Measurements from ENCODE around the gene GOT2. TPM values are rescaled to one million over a fixed set of nuclear protein-coding genes. Genes with fewer than 3 reads are reported as not detected.

Gene GOT2
- total RNA-seq, result 33.7 and 40.9 TPM in 2 replicates

DNA sequence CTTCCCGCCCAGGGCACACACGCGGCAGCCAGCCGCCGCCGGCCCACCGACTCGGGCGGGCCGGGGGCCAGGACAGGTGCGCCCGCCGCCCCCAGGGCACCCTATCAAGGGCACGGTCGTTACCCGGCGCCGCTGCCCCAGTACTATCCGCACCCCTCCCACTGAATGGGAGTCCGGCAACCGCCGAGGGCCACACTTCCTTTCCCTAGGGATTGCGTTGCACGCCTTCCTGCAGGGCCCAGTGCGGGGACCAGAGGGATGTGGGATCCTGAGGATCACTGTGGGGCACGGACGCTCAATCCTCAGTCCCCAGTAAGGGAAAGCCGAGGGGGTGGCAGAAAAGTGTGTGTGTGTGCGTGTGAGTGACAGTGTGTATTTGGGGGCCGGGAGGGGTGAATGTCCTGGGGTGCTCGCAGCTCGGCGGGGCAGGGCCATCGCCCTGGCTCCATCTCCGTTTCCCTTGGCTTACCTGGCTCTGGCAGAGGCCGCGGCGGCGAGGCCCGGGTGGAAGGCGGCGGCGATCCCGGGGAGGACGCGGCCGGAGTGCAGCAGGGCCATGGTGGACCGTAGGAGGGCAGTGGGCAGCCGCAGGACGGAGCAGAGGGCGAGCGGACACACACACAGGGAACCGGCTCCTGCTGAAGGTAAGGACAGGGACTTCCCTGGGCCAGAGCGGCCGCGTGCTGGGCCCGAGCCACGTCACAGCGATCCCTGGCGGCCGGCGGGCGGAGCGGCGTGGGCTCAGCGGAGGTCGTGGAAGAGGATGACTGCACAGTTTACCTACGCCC, at the start of gene GOT2:
TSS of gene GOT2 (minus strand) at position 646 of the 788 bp plus-strand sequence. CDS start at position 558, 88 bp downstream.

GRCh38 chr16:58684354-58685083, 49.6 kb downstream of the GOT2 start, which contains the start of gene SLC38A7:
TSS of gene SLC38A7 (minus strand) at chr16:58684770. CDS start at chr16:58680126, 4,644 bp downstream.

Other genes starting within 250 kb of the GOT2 start
- 108 and 126 TPM in 2 replicates for gene NDRG4, start 234.2 kb downstream of the GOT2 start, total RNA-seq
- gene SETD6, start 218.8 kb downstream of the GOT2 start, total RNA-seq, result 9.1 and 10.9 TPM in 2 replicates
- gene CNOT1, start 104.5 kb downstream of the GOT2 start, total RNA-seq, result 101 and 128 TPM in 2 replicates
- gene SLC38A7, start 49.5 kb downstream of the GOT2 start, total RNA-seq, result 28.1 and 34.9 TPM in 2 replicates